ENCODE results near the gene PDZK1IP1. TPM values are rescaled to one million over a fixed set of nuclear protein-coding genes. Genes with fewer than 3 reads are reported as not detected.
A peak's percentile ranks its signal among the peaks of the same experiment; 100 is the strongest.

Gene PDZK1IP1
- total and polyA plus RNA-seq, 2 donors from 2014 or later, result 245 to 2,553 TPM

DNA sequence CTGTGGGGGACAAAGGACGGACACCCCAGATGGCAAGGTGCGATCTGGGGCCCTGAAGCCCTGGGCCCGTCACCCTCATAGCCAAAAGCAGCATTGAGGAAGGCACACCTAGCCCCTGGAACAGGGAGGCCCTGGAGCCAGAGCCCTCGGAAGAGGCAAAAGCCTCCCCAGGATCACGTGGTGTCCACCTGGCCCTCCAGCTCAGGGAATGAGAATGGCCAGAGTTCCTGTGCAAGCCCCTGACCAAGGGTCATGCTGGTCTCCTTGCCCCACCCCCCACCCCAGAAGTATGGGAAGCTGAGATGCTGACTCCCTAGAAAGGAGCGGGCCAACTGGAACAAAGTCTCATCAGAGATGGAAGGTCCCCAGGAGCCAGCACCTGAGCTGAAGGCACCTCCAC lies 1.0 kb upstream of the PDZK1IP1 start:
- H3K4me1 ChIP-seq (ENCODE audit: control insufficient read depth in 2 of 3, insufficient read depth in 2 of 3, low read depth in 1 of 3, low read length in 3 of 3), result peaks cover 0 to 30% (median 21%) of the 10 kb centered on the region in 3 donors
- no peaks in the 10 kb centered on the region for H3K9me3 ChIP-seq (ENCODE audit: control insufficient read depth in 2 of 3, insufficient read depth in 1 of 3, low read length in 3 of 3)
- TF ChIP-seq, protein P1, sequence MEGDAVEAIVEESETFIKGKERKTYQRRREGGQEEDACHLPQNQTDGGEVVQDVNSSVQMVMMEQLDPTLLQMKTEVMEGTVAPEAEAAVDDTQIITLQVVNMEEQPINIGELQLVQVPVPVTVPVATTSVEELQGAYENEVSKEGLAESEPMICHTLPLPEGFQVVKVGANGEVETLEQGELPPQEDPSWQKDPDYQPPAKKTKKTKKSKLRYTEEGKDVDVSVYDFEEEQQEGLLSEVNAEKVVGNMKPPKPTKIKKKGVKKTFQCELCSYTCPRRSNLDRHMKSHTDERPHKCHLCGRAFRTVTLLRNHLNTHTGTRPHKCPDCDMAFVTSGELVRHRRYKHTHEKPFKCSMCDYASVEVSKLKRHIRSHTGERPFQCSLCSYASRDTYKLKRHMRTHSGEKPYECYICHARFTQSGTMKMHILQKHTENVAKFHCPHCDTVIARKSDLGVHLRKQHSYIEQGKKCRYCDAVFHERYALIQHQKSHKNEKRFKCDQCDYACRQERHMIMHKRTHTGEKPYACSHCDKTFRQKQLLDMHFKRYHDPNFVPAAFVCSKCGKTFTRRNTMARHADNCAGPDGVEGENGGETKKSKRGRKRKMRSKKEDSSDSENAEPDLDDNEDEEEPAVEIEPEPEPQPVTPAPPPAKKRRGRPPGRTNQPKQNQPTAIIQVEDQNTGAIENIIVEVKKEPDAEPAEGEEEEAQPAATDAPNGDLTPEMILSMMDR (IDR thresholded peaks at IDR 0.05; ENCODE audit: borderline replicate concordance, extremely low read depth, insufficient read depth), result no peak
- peak overlapping the region in 2 of 3 donors; percentile 33 to 76 for H3K9ac ChIP-seq (ENCODE audit: low read length in 3 of 3)
- FAIRE-seq (no peak), DNase-seq (peak in 1 of 5 donors; percentile 46)
- peak overlapping the region in 2 of 3 donors; percentile 39 to 59 for H3K4me3 ChIP-seq (ENCODE audit: low read length in 3 of 3)
- intact Hi-C loops (cut with DNase I), result no loop called here
- no peaks in the 10 kb centered on the region for H3K27me3 ChIP-seq (ENCODE audit: control insufficient read depth, insufficient read depth, low read length)
- H3K36me3 ChIP-seq (ENCODE audit: control insufficient read depth in 2 of 3, insufficient read depth in 3 of 3, low read length in 3 of 3), result peaks cover 0 to 3% (median 0%) of the 10 kb centered on the region in 3 donors
- peak overlapping the region; percentile 95 to 99 for H3K27ac ChIP-seq (ENCODE audit: low read depth in 2 of 2, low read length in 2 of 2)

DNA sequence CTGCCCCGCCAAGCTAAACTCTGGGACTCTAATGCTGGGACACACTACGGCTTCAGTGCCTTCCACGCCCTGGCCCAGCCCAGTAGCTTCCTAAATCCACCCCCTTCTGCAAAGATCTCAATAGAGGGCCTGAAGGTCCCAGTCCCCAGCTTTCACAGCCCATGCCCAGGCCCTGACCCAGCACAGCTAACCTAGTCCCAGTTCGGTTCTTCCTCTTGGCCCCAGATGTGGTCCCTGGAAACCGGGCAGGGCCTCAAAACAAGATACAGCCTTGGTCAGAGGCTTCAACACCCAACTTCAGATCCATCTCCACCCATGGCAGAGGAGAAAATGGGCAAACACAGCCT lies 646 bp upstream of the PDZK1IP1 start:
- Histone ChIP-seq H3K4me3 (ENCODE audit: low read length in 3 of 3) (peak overlapping the region in 2 of 3 donors; percentile 30 to 59), H3K4me1 (ENCODE audit: control insufficient read depth in 2 of 3, insufficient read depth in 2 of 3, low read depth in 1 of 3, low read length in 3 of 3) (peaks cover 0 to 30% (median 21%) of the 10 kb centered on the region in 3 donors), H3K36me3 (ENCODE audit: control insufficient read depth in 2 of 3, insufficient read depth in 3 of 3, low read length in 3 of 3) (peaks cover 0 to 5% (median 0%) of the 10 kb centered on the region in 3 donors), H3K9ac (ENCODE audit: low read length in 3 of 3) (peak overlapping the region in 2 of 3 donors; percentile 33 to 76), H3K27ac (ENCODE audit: low read depth in 2 of 2, low read length in 2 of 2) (peak overlapping the region; percentile 95 to 99), H3K9me3 (ENCODE audit: control insufficient read depth in 2 of 3, insufficient read depth in 1 of 3, low read length in 3 of 3) (no peaks in the 10 kb centered on the region), H3K27me3 (ENCODE audit: control insufficient read depth, insufficient read depth, low read length) (no peaks in the 10 kb centered on the region)
- intact Hi-C loops (cut with DNase I), result no loop called here
- TF ChIP-seq, protein P1 (IDR thresholded peaks at IDR 0.05; ENCODE audit: borderline replicate concordance, extremely low read depth, insufficient read depth), result no peak
- no peak for DNase-seq
- FAIRE-seq, result no peak

DNA sequence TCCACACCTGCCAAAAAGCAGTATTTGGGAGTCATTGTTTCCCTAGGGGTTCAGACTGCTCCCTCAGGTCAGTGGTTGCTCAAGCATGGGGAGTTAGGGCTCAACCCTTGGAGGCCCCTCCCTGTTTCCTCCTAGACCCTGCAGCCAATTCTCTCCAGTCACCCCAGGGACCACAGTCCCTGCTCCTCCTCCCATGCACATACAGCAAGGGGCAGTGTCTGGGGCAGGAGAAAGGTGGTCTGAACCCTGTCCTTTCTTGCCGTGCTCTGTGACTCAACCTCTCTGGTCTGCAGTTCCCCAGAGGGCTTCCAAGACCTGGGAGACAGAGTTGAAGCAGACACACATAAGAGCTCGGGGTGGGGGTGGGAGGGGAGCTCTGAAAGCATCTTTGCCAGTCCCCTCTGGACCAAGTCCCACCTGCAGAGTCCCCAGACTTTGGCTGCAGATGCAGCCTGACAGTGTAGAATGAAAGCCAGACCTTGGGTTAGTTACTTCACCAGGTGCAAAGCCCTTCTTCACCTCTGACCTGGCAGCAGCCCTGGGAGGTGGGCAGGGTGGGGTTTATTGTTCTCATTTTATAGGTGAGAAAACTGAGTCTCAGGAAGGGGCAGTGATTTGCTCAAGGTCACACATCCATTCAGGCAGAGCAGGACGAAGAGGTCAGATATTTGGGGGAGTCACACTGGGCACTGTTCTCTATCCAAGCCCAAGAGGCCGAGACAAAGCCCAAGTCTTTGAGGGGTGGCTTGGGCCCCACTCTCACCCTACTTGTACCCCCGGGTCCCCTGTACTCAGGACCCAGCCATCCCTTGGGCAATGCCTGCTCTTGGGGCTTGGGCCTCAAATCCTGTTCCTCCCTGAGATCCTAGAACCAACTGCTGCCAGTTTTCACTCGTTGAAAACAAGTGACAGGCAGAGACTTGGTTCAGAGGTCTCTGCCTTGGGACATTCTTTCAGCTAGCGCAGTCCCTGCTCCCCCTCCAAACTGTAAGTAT lies 748 bp downstream of the PDZK1IP1 start:
- Histone ChIP-seq H3K4me1 (ENCODE audit: control insufficient read depth in 2 of 3, insufficient read depth in 2 of 3, low read depth in 1 of 3, low read length in 3 of 3) (peaks cover 0 to 30% (median 21%) of the 10 kb centered on the region in 3 donors), H3K27ac (ENCODE audit: low read depth in 2 of 2, low read length in 2 of 2) (peak overlapping the region; percentile 95 to 99), H3K9me3 (ENCODE audit: control insufficient read depth in 2 of 3, insufficient read depth in 1 of 3, low read length in 3 of 3) (no peaks in the 10 kb centered on the region), H3K9ac (ENCODE audit: low read length in 3 of 3) (peak overlapping the region in 2 of 3 donors; percentile 35 to 99), H3K36me3 (ENCODE audit: control insufficient read depth in 2 of 3, insufficient read depth in 3 of 3, low read length in 3 of 3) (peaks cover 0 to 14% (median 0%) of the 10 kb centered on the region in 3 donors), H3K27me3 (ENCODE audit: control insufficient read depth, insufficient read depth, low read length) (no peaks in the 10 kb centered on the region), H3K4me3 (ENCODE audit: low read length in 3 of 3) (peak overlapping the region in 2 of 3 donors; percentile 88 to 93)
- peak in 1 of 5 donors; percentile 24 for DNase-seq
- TF ChIP-seq, protein P1 (IDR thresholded peaks at IDR 0.05; ENCODE audit: borderline replicate concordance, extremely low read depth, insufficient read depth), result no peak
- no peak for FAIRE-seq
- intact Hi-C loops (cut with DNase I), result loop anchor here (10.0 kb wide), 2 partner anchors 66 to 536 kb away; no protein-coding TSS in a partner anchor

All from kidney (tissue), 14 donors.